Esophagus muscularis mucosa (tissue), 4 donors: Measurements from ENCODE around the gene ZFHX3. TPM values are rescaled to one million over a fixed set of nuclear protein-coding genes. Genes with fewer than 3 reads are reported as not detected.

Source experiments
- DNase-seq: peaks from one replicate; pipeline ENCODE4 v3.0.0-alpha.2; 2017; ENCODE audit errors: extremely low spot score
- H3K27ac ChIP-seq, 4 donors: fragments of 200-600 bp; sonication (generic); replicated peaks in 1 of 4; 1 replicate in 3 of 4; 2 replicates in 1 of 4; pipeline ENCODE4 v1.5.1; 2016 to 2019; ENCODE audit warnings: mild to moderate bottlenecking in 1 of 4
- H3K27me3 ChIP-seq, 4 donors: fragments of 200-600 bp; sonication (generic); one replicate each; pipeline versions ENCODE4 v1.5.1 to v1.6.0; 2016 to 2019
- H3K36me3 ChIP-seq, 4 donors: fragments of 200-600 bp; sonication (generic); one replicate each; pipeline ENCODE4 v1.5.1; 2016 to 2019
- H3K4me1 ChIP-seq, 4 donors: fragments of 200-600 bp; sonication (generic); one replicate each; pipeline ENCODE4 v1.5.1; 2016 to 2019
- H3K4me3 ChIP-seq, 4 donors: fragments of 200-600 bp; sonication (generic); 1 replicate in 2 of 4; 2 replicates in 2 of 4; pipeline ENCODE4 v1.5.1; 2016 to 2019; ENCODE audit warnings: mild to moderate bottlenecking in 4 of 4, moderate library complexity in 1 of 4
- H3K9me3 ChIP-seq, 4 donors: fragments of 200-600 bp; sonication (generic); 1 replicate in 3 of 4; 2 replicates in 1 of 4; pipeline ENCODE4 v1.5.1; 2016 to 2019
- EP300 ChIP-seq: sonication (generic); formaldehyde crosslinking; IDR thresholded peaks from one replicate; pipeline ENCODE4 v1.6.1; 2017; ENCODE audit warnings: antibody characterized with exemption
- POLR2A ChIP-seq: fragments of 450-650 bp; IDR thresholded peaks from one replicate; pipeline ENCODE4 v1.6.1; 2017; ENCODE audit warnings: antibody characterized with exemption, moderate library complexity, mild to moderate bottlenecking, low read depth
- POLR2AphosphoS5 ChIP-seq, 2 donors: sonication (generic); formaldehyde crosslinking; IDR thresholded peaks; one replicate each; pipeline ENCODE4 v1.6.1; 2017; ENCODE audit warnings: antibody characterized with exemption in 2 of 2
- WGBS: methylation state at CpG from one replicate; pipeline ENCODE4 v1.1.5; 2018; 5-methylcytosine and 5-hydroxymethylcytosine counted together
- intact Hi-C: fragments of 100-400 bp; cut with DNase I; formaldehyde crosslinking; loops from one replicate; pipeline ENCODE4 v1.15.1; 2023
- total RNA-seq, 4 donors: library from RNA; depleted of rRNA; stranded (reverse); fragments of >200 nt; gene quantifications; one replicate each; pipeline versions ENCODE4 v1.1.0 to v1.2.1, GENCODE V29; 2016
- TF ChIP-seq, protein P1 (sequence below), 3 experiments: fragments of 200-600 bp in 2 of 3; fragments of 450-650 bp in 1 of 3; sonication (generic) in 2 of 3; IDR thresholded peaks; one replicate each; pipeline ENCODE4 v1.5.1; 2017 to 2019; ENCODE audit warnings: antibody characterized with exemption in 3 of 3, mild to moderate bottlenecking in 2 of 3, moderate library complexity in 1 of 3

Gene ZFHX3
- total RNA-seq, 4 donors from 2014 or later, result 25.7 to 53.0 (median 30.6) TPM

- intact Hi-C loops, result no loop called here
- no peak for DNase-seq
- H3K27ac ChIP-seq, result peak overlapping the region in 1 of 4 donors; percentile 30
- no peak overlapping the region for H3K4me3 ChIP-seq
- H3K36me3 ChIP-seq, result peaks cover 9 to 37% (median 24%) of the 10 kb centered on the region in 4 donors
- no peaks in the 10 kb centered on the region for H3K9me3 ChIP-seq
- H3K27me3 ChIP-seq, result no peaks in the 10 kb centered on the region
- H3K4me1 ChIP-seq, result peaks cover under 1 to 30% (median 14%) of the 10 kb centered on the region in 4 donors
- TF ChIP-seq POLR2AphosphoS5 (IDR thresholded peaks at IDR 0.05) (no peak), POLR2A (no peak), EP300 (no peak)
- TF ChIP-seq, protein P1, sequence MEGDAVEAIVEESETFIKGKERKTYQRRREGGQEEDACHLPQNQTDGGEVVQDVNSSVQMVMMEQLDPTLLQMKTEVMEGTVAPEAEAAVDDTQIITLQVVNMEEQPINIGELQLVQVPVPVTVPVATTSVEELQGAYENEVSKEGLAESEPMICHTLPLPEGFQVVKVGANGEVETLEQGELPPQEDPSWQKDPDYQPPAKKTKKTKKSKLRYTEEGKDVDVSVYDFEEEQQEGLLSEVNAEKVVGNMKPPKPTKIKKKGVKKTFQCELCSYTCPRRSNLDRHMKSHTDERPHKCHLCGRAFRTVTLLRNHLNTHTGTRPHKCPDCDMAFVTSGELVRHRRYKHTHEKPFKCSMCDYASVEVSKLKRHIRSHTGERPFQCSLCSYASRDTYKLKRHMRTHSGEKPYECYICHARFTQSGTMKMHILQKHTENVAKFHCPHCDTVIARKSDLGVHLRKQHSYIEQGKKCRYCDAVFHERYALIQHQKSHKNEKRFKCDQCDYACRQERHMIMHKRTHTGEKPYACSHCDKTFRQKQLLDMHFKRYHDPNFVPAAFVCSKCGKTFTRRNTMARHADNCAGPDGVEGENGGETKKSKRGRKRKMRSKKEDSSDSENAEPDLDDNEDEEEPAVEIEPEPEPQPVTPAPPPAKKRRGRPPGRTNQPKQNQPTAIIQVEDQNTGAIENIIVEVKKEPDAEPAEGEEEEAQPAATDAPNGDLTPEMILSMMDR (IDR thresholded peaks at IDR 0.05), result no peak
- WGBS, result 47% methylated on average over 9 of the region's 9 CpGs
Measured at GRCh38 chr16:72952811-72953271, 95.1 kb downstream of the ZFHX3 start.

- H3K9me3 ChIP-seq, result no peaks in the 10 kb centered on the region
- no peak overlapping the region for H3K27ac ChIP-seq
- DNase-seq, result no peak
- intact Hi-C loops, result no loop called here
- H3K4me1 ChIP-seq, result peaks cover 4 to 34% (median 18%) of the 10 kb centered on the region in 4 donors
- no peak overlapping the region for H3K4me3 ChIP-seq
- H3K36me3 ChIP-seq, result peaks cover 9 to 32% (median 19%) of the 10 kb centered on the region in 4 donors
- WGBS, result 75% methylated on average over 10 of the region's 10 CpGs
- H3K27me3 ChIP-seq, result no peaks in the 10 kb centered on the region
- TF ChIP-seq, protein P1 (IDR thresholded peaks at IDR 0.05), result no peak
- TF ChIP-seq EP300, result no peak
- TF ChIP-seq POLR2AphosphoS5 (IDR thresholded peaks at IDR 0.05), result no peak
- TF ChIP-seq POLR2A, result no peak
Measured at GRCh38 chr16:72952404-72952803, 95.5 kb downstream of the ZFHX3 start.

DNA sequence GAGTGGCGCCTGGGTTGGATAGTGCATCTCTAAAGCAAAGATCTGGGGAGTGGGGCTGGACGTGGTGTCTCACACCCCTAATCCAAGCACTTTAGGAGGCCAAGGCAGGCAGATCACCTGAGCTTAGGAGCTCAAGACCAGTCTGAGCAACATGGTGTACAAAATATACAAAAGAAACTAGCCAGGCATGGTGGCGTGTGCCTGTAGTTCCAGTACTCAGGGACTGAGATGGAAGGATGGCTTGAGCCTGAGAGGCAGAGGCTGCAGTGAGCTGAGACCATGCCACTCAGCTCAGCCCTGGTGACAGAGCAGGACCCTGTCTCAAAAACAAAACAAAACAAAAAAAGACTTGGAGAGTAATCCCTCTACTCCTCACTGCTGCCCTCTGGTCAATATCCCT lies 96.0 kb downstream of the ZFHX3 start:
- TF ChIP-seq POLR2AphosphoS5 (IDR thresholded peaks at IDR 0.05), result no peak
- no peak for TF ChIP-seq EP300
- TF ChIP-seq, protein P1 (IDR thresholded peaks at IDR 0.05), result no peak
- no peak for TF ChIP-seq POLR2A
- no peak overlapping the region for H3K4me3 ChIP-seq
- no peak overlapping the region for H3K27ac ChIP-seq
- H3K9me3 ChIP-seq, result no peaks in the 10 kb centered on the region
- 83% methylated on average over 3 of the region's 3 CpGs for WGBS
- no peaks in the 10 kb centered on the region for H3K27me3 ChIP-seq
- DNase-seq, result no peak
- intact Hi-C loops, result no loop called here
- peaks cover 9 to 39% (median 23%) of the 10 kb centered on the region in 4 donors for H3K4me1 ChIP-seq
- H3K36me3 ChIP-seq, result peaks cover 9 to 30% (median 15%) of the 10 kb centered on the region in 4 donors

DNA sequence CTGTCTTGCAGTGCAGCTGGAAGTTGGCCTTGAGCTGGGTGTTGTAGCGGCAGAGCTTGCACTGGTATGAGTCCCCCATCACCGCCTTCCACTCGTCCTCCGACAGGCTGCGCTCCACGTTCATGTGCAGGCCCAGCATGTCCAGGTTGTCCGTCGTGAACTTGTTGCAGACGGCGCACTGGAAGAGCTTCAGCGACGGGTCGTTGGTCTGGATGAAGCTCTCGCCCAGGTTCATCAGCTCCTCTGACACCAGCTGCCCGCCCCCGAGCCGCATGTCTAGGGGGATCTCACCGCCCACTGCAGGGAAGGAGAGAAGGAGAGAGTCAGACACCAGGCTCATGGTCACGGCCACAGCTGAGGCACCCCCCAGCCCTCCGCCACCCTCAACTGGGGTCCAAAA lies 97.3 kb downstream of the ZFHX3 start:
- no peak overlapping the region for H3K27ac ChIP-seq
- peaks cover 9 to 30% (median 15%) of the 10 kb centered on the region in 4 donors for H3K36me3 ChIP-seq
- intact Hi-C loops, result no loop called here
- H3K4me3 ChIP-seq, result no peak overlapping the region
- H3K9me3 ChIP-seq, result no peaks in the 10 kb centered on the region
- peaks cover 16 to 52% (median 32%) of the 10 kb centered on the region in 4 donors for H3K4me1 ChIP-seq
- no peaks in the 10 kb centered on the region for H3K27me3 ChIP-seq
- no peak for DNase-seq
- 95% methylated on average over 11 of the region's 20 CpGs for WGBS
- TF ChIP-seq POLR2AphosphoS5 (IDR thresholded peaks at IDR 0.05) (no peak), POLR2A (no peak), EP300 (no peak)
- TF ChIP-seq, protein P1 (IDR thresholded peaks at IDR 0.05), result no peak
